Activated B cell treated with CpG ODN at 0.5 μM for 24 hours (primary cell): ENCODE results near the gene HLA-DRA. TPM values are rescaled to one million over a fixed set of nuclear protein-coding genes. Genes with fewer than 3 reads are reported as not detected.

Experiments
- ATAC-seq: fragments of 200-7000 bp; cut with Tn5 transposase; one replicate; pipeline ENCODE4 v1.10.0; 2021; ENCODE audit warnings: low read depth, mild to moderate bottlenecking, moderate library complexity
- CTCF ChIA-PET: fragments of 350-600 bp; sonication (Branson Sonifier 250); formaldehyde crosslinking; loops from one replicate; lab custom pipeline; 2021; ENCODE audit warnings: antibody characterized with exemption; lab: Charles Lee
- POLR2A ChIA-PET: fragments of 350-600 bp; sonication (Branson Sonifier 250); formaldehyde crosslinking; loops from one replicate; lab custom pipeline; 2021; ENCODE audit warnings: antibody characterized with exemption; lab: Charles Lee
- DNase-seq: peaks from one replicate; pipeline ENCODE4 v3.0.0; 2022
- H3K27ac Mint-ChIP-seq: one replicate; pipeline ENCODE4 v1.8.0; 2020; ENCODE audit warnings: mixed read lengths
- H3K27me3 Mint-ChIP-seq: one replicate; pipeline ENCODE4 v1.8.0; 2021; ENCODE audit warnings: mixed read lengths
- H3K36me3 Mint-ChIP-seq: one replicate; pipeline ENCODE4 v1.8.0; 2021; ENCODE audit warnings: low read depth, mixed read lengths
- H3K4me1 Mint-ChIP-seq: one replicate; pipeline ENCODE4 v1.8.0; 2021; ENCODE audit warnings: mixed read lengths
- H3K4me3 Mint-ChIP-seq: one replicate; pipeline ENCODE4 v1.8.0; 2020; ENCODE audit warnings: mild to moderate bottlenecking, mixed read lengths
- H3K9me3 Mint-ChIP-seq: one replicate; pipeline ENCODE4 v1.8.0; 2020; ENCODE audit warnings: mixed read lengths
- CTCF ChIP-seq: fragments of 200-600 bp; IDR thresholded peaks from one replicate; pipeline ENCODE4 v1.8.0; 2022; ENCODE audit warnings: antibody characterized with exemption, mild to moderate bottlenecking
- intact Hi-C: fragments of 100-400 bp; cut with micrococcal nuclease; formaldehyde crosslinking; loops from one replicate; pipeline ENCODE4 v1.15.1; 2024
- total RNA-seq: library from RNA; stranded (reverse); gene quantifications from 2 replicates; pipeline ENCODE4 v1.2.3, GENCODE V29; 2022

Gene HLA-DRA
- total RNA-seq, 1 donor from 2014 or later: 2,835 TPM

GRCh38 chr6:32413427-32414047, 26.1 kb upstream of the HLA-DRA start:
- H3K4me3 Mint-ChIP-seq: peak overlapping the region; percentile 75
- ChIA-PET POLR2A (interaction anchor here (0.6 to 1.1 kb wide), 6 partner anchors 21 to 441 kb away, joined by 3 to 9 read pairs (median 4); partner anchors contain the start of gene TAP2), CTCF (interaction anchor here (0.7 to 6.7 kb wide), 24 partner anchors 12 to 458 kb away, joined by 3 to 149 read pairs (median 9); partner anchors contain the start of genes PSMB9, TAP1 and TAP2)
- intact Hi-C loops: loop anchor here (1.0 to 10.0 kb wide), 5 partner anchors 16 to 384 kb away; no protein-coding TSS in a partner anchor
- no peak for TF ChIP-seq CTCF
- no peaks in the 10 kb centered on the region for H3K9me3 Mint-ChIP-seq
- H3K27ac Mint-ChIP-seq: peak overlapping the region; percentile 5
- peak; percentile 80 for DNase-seq
- peaks cover 14% of the 10 kb centered on the region for H3K4me1 Mint-ChIP-seq
- H3K27me3 Mint-ChIP-seq: peaks cover 4% of the 10 kb centered on the region
- peak; percentile 88 for ATAC-seq
- no peaks in the 10 kb centered on the region for H3K36me3 Mint-ChIP-seq

- DNase-seq: peak; percentile 69
- ChIA-PET POLR2A (no interaction called here), CTCF (interaction anchor here (0.9 to 6.7 kb wide), 10 partner anchors 9 to 453 kb away, joined by 3 to 149 read pairs (median 22); no protein-coding TSS in a partner anchor)
- Mint-ChIP-seq H3K9me3 (no peaks in the 10 kb centered on the region), H3K27ac (no peak overlapping the region), H3K4me3 (peak overlapping the region; percentile 53), H3K27me3 (peaks cover 6% of the 10 kb centered on the region), H3K4me1 (peaks cover 14% of the 10 kb centered on the region), H3K36me3 (no peaks in the 10 kb centered on the region)
- TF ChIP-seq CTCF: peak; percentile 73
- ATAC-seq: peak; percentile 82
- intact Hi-C loops: loop anchor here (1.0 to 10.0 kb wide), 5 partner anchors 17 to 453 kb away; no protein-coding TSS in a partner anchor
Observed at GRCh38 chr6:32415521-32416019, 24.1 kb upstream of the HLA-DRA start.

GRCh38 chr6:32416036-32416435, 23.7 kb upstream of the HLA-DRA start:
- Mint-ChIP-seq H3K27me3 (peaks cover 6% of the 10 kb centered on the region), H3K4me3 (no peak overlapping the region), H3K27ac (no peak overlapping the region), H3K4me1 (peaks cover 14% of the 10 kb centered on the region), H3K9me3 (no peaks in the 10 kb centered on the region), H3K36me3 (no peaks in the 10 kb centered on the region)
- ATAC-seq: no peak
- ChIA-PET POLR2A (interaction anchor here (0.7 to 1.2 kb wide), 2 partner anchors 226 to 274 kb away, joined by 3 to 5 read pairs; partner anchors contain the start of gene PBX2), CTCF (interaction anchor here (1.4 to 6.7 kb wide), 7 partner anchors 10 to 452 kb away, joined by 3 to 149 read pairs (median 39); no protein-coding TSS in a partner anchor)
- DNase-seq: no peak
- intact Hi-C loops: loop anchor here (5.0 to 10.0 kb wide), 2 partner anchors 301 kb away; no protein-coding TSS in a partner anchor
- TF ChIP-seq CTCF: no peak

- DNase-seq (no peak), ATAC-seq (no peak)
- intact Hi-C loops: no loop called here
- Mint-ChIP-seq H3K4me1 (no peaks in the 10 kb centered on the region), H3K27ac (no peak overlapping the region), H3K36me3 (no peaks in the 10 kb centered on the region), H3K9me3 (no peaks in the 10 kb centered on the region), H3K27me3 (peaks cover 5% of the 10 kb centered on the region), H3K4me3 (no peak overlapping the region)
- ChIA-PET CTCF (interaction anchor here (0.8 to 4.6 kb wide), 6 partner anchors 11 to 444 kb away, joined by 4 to 22 read pairs (median 6); partner anchors contain the start of gene TAP2), POLR2A (interaction anchor here (0.7 to 1.7 kb wide), 3 partner anchors 11 to 370 kb away, joined by 3 to 6 read pairs (median 3); no protein-coding TSS in a partner anchor)
- no peak for TF ChIP-seq CTCF
Observed at GRCh38 chr6:32424589-32425300, 14.9 kb upstream of the HLA-DRA start.
